GM18511 (cell line): ENCODE measurements around the gene KCTD16.

ENCODE experiments used
- ATAC-seq: cut with Tn5 transposase; IDR thresholded peaks from one replicate; pipeline ENCODE4 v1.9.1; 2021; ENCODE audit warnings: mild to moderate bottlenecking, moderate library complexity; ENCODE audit not compliant: unreplicated experiment

KCTD16 gene

GRCh38 chr5:144170276-144171024, at the start of gene KCTD16, which contains the start of gene YIPF5:
TSS of gene KCTD16 (plus strand) at chr5:144170873.
TSS of gene YIPF5 (minus strand) at chr5:144170659. CDS start at chr5:144169955, 704 bp downstream.
- ATAC-seq: peak; percentile 99

- no peak for ATAC-seq
Measured at GRCh38 chr5:144121577-144121976, 49.1 kb upstream of the KCTD16 start.

GRCh38 chr5:144122081-144122480, 48.6 kb upstream of the KCTD16 start:
- ATAC-seq: no peak

GRCh38 chr5:144122641-144123040, 48.0 kb upstream of the KCTD16 start:
- ATAC-seq: no peak

- no peak for ATAC-seq
Measured at GRCh38 chr5:144125163-144125726, 45.4 kb upstream of the KCTD16 start.

- ATAC-seq: no peak
Measured at GRCh38 chr5:144126707-144127106, 44.0 kb upstream of the KCTD16 start.

- ATAC-seq: no peak
Measured at GRCh38 chr5:144128844-144129243, 41.8 kb upstream of the KCTD16 start.

GRCh38 chr5:144130306-144130705, 40.4 kb upstream of the KCTD16 start:
- ATAC-seq: no peak

- no peak for ATAC-seq
Measured at GRCh38 chr5:144131261-144131660, 39.4 kb upstream of the KCTD16 start.

- no peak for ATAC-seq
Measured at GRCh38 chr5:144133050-144133633, 37.5 kb upstream of the KCTD16 start.

- ATAC-seq: no peak
Measured at GRCh38 chr5:144134194-144134826, 36.4 kb upstream of the KCTD16 start.

- ATAC-seq: no peak
Measured at GRCh38 chr5:144135113-144135762, 35.4 kb upstream of the KCTD16 start.

- no peak for ATAC-seq
Measured at GRCh38 chr5:144139586-144139985, 31.1 kb upstream of the KCTD16 start.

- peak; percentile 1 for ATAC-seq
Measured at GRCh38 chr5:144141585-144141984, 29.1 kb upstream of the KCTD16 start.

- ATAC-seq: peak; percentile 99
Measured at GRCh38 chr5:144142139-144142823, 28.4 kb upstream of the KCTD16 start.

GRCh38 chr5:144142824-144143162, 27.9 kb upstream of the KCTD16 start:
- ATAC-seq: no peak

GRCh38 chr5:144143625-144144024, 27.0 kb upstream of the KCTD16 start:
- no peak for ATAC-seq

- ATAC-seq: no peak
Measured at GRCh38 chr5:144144956-144145751, 25.5 kb upstream of the KCTD16 start.

- ATAC-seq: no peak
Measured at GRCh38 chr5:144151026-144151425, 19.6 kb upstream of the KCTD16 start.

GRCh38 chr5:144156767-144157171, 13.9 kb upstream of the KCTD16 start:
- no peak for ATAC-seq
